ENCODE results near the gene BEST4.
A peak's percentile ranks its signal among the peaks of the same experiment; 100 is the strongest.
"Not testable (repeated sequence)": the region's sequence is repeated elsewhere in the genome, so short reads cannot be mapped to it uniquely, and the experiment has no call there.

Gene BEST4

DNA sequence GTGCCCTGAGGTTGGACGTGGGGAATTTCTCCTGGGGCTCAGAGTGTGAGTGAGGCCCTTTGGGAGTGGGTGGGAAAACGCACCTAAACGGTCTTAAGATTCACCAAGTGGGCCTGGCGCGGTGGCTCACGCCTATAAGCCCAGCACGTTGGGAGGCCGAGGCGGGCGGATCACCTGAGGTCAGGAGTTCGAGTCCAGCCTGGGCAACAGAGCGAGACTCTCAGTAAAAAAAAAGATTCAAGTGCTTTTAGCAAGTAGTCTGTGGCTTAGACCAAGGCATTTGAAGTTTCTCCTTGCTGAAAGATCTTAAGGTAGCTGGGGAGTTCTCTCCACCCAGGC, 11.3 kb downstream of the BEST4 start:
- DNase-seq = no peak

DNA sequence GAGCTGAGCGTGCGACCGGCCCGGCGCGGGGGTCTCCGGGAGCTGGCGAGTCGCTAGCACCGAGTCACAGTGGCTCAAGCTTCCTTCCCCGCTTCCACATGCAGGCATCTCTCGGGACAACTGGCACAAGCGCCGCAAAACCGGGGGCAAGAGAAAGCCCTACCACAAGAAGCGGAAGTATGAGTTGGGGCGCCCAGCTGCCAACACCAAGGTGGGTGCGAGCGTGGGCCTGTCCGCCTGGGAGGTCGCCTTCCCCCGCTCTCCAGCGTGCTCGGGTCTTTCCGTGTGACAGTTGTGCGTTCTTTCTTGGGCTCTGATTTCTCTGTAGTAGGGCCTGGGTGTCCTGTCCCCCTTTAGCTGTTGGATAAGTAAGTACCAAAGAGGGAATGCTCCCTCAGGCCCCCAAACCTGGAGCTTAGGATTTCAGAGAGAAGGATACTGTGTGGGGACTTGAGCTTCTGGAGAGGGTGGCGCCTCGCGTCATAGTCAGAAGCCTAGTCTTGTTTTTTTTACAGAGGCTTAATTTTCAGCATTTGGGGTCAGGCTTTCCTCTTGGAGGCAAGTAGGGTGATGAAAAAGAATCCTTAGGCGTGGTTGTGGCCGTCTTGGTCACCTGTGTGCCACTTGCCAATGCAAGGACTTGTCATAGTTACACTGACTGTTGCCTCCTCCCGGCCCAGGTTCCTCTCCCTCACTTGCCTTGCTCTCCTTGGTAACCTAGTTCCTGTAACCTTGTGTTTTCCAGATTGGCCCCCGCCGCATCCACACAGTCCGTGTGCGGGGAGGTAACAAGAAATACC, 11.8 kb downstream of the BEST4 start:
- DNase-seq = no peak

DNA sequence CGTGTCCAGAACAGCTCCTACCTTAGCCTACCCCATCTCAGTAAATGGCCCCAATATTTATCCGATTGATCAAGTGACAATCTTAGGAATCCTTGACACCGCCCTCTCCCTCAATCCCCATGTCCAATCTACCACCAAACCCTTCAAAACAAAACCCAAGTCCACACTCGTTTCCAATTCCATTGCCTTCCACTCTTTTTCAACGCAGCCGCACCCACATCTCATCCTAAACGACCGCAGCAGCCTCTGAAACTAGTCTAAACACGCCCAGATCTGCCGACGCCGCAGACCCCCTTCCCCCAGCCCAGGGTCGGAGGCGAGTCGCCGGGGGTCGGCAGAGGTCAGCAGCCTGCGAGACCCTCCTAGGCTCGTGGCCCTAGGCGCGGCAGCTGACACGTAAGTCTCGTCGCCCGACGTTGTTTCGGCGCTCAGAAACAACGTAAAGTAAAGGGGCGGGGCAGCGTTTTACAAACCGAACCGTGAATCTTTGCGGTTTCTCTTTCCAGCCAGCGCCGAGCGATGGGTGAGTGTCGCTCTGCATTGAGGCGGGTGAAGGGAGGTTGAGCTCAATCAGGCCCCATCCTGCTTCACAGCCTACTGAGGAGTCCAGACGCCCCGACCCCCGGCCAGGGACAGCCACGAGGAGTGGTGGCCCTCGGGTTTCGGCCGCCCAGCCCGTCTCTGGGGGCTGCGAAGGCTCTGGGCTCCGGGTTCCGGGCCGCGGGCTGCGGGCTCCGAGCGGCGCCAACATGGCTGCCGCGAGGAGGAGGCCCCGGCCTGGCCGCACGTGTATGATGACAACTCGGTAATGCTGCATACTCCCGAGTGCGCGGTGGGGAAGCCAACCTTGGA, 12.7 kb downstream of the BEST4 start, which contains the start of gene RPS8:
RPS8 (plus strand) TSS at position 463 of the 852 bp plus-strand sequence; CDS start at position 520, 57 bp downstream.
- DNase-seq = peak; percentile 97 to 98

DNA sequence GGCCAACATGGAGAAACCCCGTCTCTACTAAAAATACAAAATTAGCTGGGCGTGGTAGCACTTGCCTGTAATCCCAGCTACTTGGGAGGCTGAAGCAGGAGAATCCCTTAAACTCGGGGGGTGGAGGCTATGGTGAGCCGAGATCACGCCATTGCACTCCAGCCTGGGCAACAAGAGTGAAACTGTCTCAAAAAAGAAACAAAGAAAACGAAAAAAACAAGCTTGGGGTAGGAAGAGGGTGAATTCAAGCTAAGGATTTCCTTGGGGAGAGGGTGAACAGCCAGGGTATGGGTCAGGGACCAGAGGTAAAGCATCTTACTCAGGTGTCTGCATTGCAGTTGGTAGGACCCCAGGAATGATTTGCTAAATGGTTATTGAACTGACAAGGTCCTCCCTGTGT, 21.5 kb downstream of the BEST4 start:
- not testable (repeated sequence) for DNase-seq

DNA sequence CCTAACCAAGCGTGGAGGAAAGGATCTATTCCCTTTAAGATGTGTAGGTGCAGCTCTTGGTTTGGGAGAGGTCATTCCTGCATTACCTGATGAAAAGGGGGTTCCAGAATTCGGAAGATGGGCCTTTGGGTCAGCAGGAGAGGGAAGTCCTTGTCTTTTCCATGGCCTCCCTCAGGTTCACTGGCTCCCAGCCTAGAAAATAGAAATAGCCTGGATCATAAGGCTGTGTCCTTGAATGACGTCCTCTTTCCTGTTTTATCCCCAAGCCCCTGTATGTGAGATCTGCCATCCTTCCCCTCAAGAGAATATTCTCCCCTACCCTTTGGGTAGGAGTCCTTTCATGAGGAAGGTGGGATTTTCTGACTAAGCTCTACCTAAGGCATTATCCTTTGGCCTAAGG, 27.1 kb downstream of the BEST4 start:
- DNase-seq = no peak

DNA sequence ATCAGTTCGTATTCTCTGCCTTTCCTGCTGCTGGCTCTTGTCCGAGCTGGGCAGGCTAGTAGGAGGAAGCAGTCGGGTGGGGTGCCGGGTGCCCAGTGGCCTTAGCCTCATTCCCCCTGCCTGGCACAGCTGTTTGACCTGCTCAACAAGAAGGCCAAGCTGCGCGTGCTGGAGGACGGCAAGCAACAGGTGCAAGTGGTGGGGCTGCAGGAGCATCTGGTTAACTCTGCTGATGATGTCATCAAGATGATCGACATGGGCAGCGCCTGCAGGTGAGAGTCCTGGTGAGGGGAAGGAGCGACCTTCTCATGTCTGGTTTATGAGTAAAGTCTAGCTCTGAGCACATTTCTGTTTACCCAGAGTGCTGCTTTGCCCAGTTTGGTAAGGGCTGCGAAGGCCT, 28.9 kb downstream of the BEST4 start:
- DNase-seq = no peak

DNA sequence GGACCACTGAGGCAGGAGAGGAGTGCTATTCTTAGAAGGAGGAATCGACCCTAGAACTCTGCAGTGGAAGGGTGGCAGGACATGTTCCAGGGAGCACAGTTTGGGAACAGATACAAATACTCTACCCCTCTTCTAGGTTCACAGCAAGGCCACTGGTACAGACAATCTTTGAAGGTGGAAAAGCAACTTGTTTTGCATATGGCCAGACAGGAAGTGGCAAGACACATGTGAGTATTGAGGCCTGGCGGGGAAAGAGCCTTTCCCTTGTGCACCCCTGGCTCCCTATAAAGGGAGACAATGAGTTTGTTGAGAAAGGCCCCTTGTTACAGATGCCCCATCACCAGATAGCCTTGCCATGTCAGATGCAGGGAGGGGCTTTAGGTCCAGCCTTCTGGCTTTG, 30.6 kb downstream of the BEST4 start:
- no peak for DNase-seq

DNA sequence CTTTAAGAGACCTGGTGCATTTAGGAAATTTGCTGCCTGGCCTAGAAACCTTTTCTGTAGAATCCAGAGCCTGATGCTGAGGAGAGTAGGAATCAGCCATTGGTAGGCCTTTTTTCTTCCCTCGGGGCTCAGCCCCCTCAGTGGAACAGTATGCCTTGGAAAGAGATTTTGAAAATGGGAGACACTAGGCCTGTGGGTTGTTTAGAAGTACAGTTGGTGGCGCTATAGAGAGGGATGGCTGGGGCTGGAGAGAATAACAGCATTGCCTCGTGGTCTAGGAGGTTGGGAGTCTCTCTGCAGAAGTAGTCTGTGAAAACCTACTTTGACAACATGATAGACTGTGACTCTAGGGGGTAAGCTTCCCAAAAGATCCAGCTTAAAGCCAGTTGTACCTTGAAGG, 40.1 kb downstream of the BEST4 start:
- no peak for DNase-seq

DNA sequence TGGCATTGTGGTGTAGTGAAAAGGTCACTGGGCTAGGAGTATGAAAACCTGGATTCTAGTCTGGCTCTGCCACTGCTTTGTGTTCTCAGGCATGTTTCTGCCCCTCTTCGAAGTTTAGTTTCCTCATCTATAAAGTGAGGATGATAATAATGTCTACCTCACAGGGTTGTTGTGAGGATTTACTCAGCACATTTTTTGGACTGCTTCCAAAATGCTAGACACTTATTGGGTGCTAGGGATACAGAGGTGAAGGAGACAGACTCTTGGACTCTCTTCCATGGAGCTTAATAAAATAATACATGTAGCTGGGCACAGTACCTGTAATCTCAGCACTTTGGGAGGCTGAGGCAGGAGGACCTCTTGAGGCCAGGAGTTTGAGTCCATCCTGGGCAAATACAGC, 44.8 kb downstream of the BEST4 start:
- DNase-seq = no peak

DNA sequence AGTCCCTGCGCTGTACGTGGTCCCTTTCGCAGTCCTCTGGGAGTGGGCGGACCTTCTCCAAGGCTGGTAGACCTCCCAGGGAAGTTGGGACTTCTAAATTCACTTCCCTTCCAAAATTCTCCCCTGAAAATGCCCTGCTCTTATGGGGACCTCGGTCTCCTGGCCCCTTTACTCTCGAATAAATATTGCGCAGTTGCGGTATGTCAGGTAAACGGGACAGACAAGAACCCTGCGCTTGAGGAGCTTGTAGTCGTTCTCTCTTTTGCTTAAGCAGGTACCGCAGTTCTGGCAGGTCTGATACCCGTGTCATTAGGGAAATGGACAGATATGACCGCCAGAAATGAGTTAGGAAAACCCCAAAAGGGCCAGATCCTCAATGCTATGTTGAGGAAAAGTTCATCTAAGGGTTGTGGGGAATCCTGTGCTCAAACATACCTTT, 47.8 kb downstream of the BEST4 start:
- peak in 1 of 2 experiments; percentile 18 for DNase-seq

DNA sequence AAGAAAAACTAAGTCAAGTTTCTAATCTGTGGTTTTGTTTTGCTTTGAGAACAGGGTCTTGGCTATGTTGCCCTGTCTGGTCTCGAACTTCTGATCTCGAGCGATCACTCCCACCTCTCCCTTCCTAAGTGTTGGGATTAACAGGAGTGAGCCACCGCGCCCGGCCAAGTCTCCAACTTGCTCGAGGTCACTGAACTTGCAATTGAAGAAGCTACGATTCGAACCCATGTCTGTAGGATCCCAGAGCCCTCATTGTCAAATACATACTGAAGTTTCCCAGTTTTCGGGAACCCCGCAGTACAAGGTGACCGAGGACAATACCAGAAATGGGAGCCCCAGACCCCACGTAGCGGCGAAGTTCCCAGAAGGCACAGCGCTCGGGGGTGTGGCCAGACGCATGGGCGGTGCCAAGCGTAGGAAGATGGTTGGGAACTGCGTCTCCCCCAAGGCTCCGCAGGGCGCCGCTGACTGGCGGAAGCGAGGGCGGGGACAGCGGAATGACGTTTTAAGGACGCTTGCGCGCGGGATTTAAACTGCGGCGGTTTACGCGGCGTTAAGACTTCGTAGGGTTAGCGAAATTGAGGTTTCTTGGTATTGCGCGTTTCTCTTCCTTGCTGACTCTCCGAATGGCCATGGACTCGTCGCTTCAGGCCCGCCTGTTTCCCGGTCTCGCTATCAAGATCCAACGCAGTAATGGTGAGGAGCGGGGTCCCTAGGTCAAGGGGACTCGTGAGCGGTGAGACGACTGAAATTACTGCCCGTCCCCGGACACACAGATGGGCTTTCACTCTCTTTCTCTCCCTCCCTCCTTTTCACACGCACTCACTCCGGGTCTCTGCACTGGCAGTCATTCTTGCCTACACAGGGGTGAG, 48.4 kb downstream of the BEST4 start, which contains the start of gene KIF2C:
KIF2C (plus strand) TSS at position 531 of the 872 bp plus-strand sequence; CDS start at position 627, 96 bp downstream.
- DNase-seq = peak; percentile 100

DNA sequence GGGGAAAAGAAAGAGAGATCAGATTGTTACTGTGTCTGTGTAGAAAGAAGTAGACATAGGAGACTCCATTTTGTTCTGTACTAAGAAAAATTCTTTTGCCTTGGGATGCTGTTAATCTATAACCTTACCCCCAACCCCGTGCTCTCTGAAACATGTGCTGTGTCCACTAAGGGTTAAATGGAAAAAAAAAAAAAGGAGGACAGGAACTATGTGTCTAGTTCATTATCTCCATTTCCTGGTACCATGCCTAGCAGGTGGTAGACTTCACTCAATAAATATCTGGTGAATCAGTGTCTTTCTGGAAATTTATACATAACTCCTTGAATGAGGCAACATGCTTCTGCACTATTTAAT, 49.0 kb downstream of the BEST4 start:
- DNase-seq = not testable (repeated sequence)

DNA sequence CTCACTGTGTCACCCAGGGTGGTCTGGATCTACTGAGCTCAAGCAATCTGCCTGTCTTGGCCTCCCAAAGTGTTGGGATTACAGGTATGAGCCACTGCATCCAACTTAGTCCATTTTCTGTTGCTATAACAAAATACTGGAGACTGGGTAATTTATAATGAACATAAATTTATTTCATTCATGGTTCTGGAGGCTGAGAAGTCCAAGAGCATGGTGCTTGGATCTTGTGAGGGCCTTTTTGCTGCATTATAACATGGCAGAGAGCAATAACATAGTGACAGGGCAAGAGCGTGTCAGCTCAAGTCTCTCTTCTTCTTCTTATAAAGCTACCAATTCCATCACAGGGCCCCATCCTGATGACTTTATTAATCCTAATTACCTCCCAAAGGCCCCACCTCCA, 52.0 kb downstream of the BEST4 start:
- DNase-seq = no peak

DNA sequence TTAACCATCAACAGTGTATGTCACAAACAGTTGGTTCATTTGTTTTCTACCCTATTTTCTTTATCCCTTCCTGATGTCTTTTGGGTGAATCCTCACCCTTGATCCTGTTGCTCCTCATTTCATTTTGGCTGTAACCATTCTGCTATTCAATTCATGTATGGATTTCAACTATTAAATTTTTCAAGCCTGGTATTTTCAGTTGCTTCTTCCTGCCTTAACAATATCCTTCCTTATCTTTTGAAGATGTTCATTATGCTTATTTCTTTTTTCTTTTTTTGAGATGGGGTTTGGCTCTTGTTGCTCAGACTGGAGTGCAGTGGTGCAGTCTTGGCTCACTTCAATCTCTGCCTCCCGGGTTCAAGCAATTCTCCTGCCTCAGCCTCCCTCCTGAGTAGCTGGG, 54.2 kb downstream of the BEST4 start:
- no peak for DNase-seq
